HepG2 (cell line): ENCODE measurements around the gene CALR.

Experiments used
- CTCF ChIP-seq: sonication (generic); formaldehyde crosslinking; IDR thresholded peaks from 2 replicates; pipeline ENCODE4 v1.5.0; 2020; ENCODE audit warnings: mild to moderate bottlenecking, missing genetic modification reagents, moderate library complexity
- HNF1A ChIP-seq, 2 experiments: sonication (generic) in 1 of 2; formaldehyde crosslinking in 1 of 2; IDR thresholded peaks; 2 replicates each; pipeline versions ENCODE4 v1.4.0 to v1.6.1; 2016 to 2020; ENCODE audit warnings: borderline replicate concordance in 1 of 2, low read depth in 1 of 2, mild to moderate bottlenecking in 1 of 2, missing genetic modification reagents in 1 of 2

- TF ChIP-seq HNF1A (IDR thresholded peaks at IDR 0.05; ENCODE audit: low read depth) (no peak), HNF1A (CRISPR knock-in tag; IDR thresholded peaks at IDR 0.05; ENCODE audit: borderline replicate concordance) (peak; percentile 69; the same call in 1 of the 2 replicates), CTCF (CRISPR knock-in tag) (no peak)
These were observed at the start of gene CALR for GRCh38 chr19:12937927-12938778.
